GM12874 (cell line): ENCODE data around the gene MCTP2.

Experiments
- TF ChIP-seq, protein P1 (sequence below): IDR thresholded peaks from 2 replicates; pipeline ENCODE4 v1.5.1; 2011; ENCODE audit warnings: low read depth, mild to moderate bottlenecking, control low read depth, low read length, moderate library complexity; ENCODE audit not compliant: insufficient read depth

The MCTP2 gene

DNA sequence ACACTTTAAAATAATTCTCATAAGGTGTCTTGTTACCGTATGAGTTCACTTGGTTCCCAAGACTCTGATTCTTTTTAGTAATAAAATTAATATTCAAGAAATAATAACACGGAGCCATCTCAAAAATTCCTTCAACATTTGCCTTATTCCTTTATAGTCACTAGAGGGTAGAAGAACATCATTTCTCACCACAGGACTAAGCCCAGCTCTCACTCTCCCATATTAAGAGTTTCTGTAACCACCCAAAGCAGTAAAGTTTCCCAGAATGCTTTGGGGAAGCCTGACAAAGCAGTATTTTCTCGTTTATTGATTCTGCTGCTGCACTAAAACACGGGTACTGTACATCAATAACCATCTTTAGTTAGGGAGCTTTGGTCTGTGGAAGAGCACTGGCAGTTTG is 114.9 kb downstream of the MCTP2 start:
- TF ChIP-seq, protein P1, sequence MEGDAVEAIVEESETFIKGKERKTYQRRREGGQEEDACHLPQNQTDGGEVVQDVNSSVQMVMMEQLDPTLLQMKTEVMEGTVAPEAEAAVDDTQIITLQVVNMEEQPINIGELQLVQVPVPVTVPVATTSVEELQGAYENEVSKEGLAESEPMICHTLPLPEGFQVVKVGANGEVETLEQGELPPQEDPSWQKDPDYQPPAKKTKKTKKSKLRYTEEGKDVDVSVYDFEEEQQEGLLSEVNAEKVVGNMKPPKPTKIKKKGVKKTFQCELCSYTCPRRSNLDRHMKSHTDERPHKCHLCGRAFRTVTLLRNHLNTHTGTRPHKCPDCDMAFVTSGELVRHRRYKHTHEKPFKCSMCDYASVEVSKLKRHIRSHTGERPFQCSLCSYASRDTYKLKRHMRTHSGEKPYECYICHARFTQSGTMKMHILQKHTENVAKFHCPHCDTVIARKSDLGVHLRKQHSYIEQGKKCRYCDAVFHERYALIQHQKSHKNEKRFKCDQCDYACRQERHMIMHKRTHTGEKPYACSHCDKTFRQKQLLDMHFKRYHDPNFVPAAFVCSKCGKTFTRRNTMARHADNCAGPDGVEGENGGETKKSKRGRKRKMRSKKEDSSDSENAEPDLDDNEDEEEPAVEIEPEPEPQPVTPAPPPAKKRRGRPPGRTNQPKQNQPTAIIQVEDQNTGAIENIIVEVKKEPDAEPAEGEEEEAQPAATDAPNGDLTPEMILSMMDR, result no peak

DNA sequence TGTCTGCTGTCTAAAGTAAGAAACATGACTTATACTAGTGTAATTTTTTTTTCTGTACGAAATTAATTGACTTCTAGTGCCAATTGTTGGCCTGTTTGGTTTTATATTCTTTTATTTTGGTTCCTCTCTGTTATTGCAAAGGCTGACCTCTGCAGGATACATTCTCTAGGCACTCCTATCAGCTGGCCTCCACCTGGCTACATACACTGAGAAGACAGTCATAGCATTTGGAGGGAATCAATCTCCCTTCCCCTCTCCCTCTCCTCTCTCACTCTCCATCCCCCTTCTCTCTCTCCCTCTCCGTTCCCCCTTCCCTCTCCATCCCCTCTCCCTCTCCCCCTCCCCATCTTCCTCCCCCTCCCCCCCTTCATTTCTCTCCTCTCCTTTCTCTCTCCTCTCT is 116.7 kb downstream of the MCTP2 start:
- TF ChIP-seq, protein P1, result no peak

DNA sequence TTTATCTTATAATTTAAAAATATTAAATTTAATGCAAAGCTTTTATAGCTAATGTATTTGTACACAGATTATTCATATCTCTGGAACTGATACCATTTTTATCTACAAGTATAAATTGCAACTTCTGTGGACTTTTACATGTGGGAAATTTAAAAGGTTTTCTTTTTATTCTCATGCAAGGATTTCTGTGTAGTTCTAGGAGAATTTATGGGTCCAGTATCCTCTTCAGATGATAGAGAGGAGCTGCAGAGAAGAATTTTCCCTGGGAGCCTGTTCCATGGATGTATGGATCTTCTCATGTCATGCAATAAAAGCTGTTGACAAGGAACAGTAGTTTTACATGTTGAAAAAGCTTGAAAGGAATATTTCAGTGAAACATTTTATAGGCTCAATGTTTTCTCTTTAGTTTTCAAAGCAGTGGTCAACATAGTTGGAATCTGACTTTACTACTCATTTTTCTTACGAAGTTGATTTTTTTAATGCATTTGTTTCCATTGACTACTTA is 119.7 kb downstream of the MCTP2 start:
- TF ChIP-seq, protein P1, result no peak

DNA sequence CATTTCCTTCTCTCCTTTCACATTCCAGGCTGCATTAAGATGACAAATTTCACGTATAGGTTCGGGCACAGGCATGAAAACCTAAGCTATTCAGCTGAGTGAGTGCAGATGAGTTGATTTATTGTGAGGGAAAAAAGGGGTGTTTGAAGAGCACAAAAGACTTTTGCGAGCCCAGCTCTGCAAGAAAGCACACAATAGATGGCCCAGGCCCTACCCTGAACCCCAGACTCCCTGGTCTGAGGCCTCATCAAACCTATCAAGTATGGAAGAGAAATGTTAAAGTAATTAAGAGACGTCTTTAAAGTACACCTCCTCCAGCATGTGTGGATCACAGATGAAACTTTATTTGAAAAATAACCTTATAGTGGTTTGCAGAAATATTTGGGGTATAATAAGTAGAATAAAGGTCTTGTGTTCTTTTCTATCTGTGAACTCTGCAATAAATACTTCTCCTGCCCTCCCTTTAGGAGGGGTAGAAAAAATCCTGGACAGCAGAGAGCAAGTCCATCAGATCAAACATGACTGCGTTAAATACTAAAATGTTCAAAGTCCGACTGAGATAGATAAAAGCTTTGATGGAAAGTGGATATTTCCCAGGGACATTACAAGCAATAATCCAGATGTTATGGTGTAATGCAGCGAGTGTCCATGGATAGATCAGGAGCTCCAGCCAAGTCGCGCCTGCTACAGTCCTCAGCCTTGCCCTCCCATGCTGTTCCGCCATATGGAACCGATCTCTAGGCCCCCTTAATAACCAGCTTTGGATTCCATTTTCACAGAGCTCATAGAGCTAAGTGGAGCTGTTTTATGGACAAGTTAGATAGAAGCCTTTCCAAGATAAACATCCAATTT is 121.5 kb downstream of the MCTP2 start:
- TF ChIP-seq, protein P1, result no peak

DNA sequence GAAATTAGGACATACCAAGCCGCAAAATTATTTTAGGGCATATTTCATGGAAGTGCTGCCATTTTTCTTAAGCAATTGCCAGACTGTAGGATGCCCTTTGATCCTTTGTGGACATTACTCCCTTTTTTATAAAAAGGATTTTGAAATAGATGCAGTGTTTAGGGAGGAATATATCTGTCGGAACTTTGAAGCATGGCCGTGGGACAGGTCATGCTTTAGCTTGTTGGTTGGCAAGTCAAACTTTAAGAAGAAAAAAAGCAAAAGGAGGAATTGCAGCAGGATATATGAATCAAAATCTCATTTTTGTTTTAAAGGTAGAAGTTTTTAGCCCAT is 122.1 kb downstream of the MCTP2 start:
- TF ChIP-seq, protein P1, result no peak

DNA sequence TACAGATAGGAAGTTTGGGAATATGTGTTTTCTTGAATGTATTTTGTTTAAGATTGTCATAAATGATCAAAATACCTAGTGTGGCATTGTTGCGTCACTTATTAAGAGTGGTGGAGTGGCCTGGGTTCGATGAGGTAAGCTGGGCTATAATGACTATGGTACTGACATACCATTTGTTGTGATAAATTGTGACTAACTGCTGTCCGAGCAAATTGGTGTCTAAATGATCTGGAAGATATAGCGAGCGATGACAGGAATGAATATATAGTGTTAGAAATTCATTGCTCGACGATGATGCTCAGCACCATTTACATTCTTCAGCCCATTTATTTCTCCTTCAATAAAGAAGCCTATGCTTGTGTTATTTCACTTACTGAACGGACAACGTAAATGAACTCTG is 123.3 kb downstream of the MCTP2 start:
- TF ChIP-seq, protein P1, result no peak

DNA sequence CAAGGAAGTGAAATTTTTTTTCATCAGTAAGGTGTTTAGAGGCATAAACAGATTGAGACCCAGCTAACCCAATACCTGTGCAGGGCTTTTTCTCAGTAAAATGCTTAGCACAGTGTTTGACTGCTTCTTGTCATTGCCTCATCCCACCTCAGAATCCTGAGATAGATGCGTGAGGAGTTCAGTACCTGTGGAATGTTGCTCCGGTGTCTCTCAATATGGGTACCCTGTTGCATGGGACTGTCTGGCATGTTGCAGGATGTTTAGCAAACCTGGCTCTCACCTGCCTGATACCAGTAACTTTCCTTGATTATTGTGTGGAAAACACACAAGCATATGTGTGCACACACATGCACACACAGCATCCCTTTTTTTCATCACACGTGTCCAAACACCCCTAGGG is 128.4 kb downstream of the MCTP2 start:
- TF ChIP-seq, protein P1, result no peak
